ENCODE measurements around the gene CDH7. TPM values are rescaled to one million over a fixed set of nuclear protein-coding genes. Genes with fewer than 3 reads are reported as not detected.

Gene CDH7
- total RNA-seq, 1 donor from 2014 or later: not detected

DNA sequence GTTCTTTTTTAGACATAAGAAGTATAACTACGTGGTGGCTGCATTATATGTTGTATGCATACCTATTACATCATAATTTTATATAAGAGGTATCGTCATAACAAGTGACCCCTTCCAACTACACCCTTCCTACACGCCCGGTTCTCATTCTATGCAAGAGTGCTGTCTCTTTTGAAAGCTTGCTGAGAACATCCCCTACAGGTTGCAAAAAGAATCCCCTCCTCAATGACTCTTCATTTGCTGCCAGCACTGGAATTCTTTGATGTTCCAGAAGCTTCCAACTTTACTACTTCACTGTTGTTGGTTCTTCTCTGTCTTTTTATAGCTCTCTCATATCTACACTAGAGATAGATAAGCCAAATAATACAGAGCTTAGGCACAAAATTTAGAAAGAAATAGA, 66.4 kb downstream of the CDH7 start:
- ChIA-PET POLR2A (no interaction called here), CTCF (no interaction called here)
- H3K36me3 Mint-ChIP-seq (ENCODE audit: low read depth): no peaks in the 10 kb centered on the region
- DNase-seq (no peak), ATAC-seq (ENCODE audit: low read depth) (no peak)
- no peak overlapping the region for H3K27ac Mint-ChIP-seq
- no peaks in the 10 kb centered on the region for H3K4me1 Mint-ChIP-seq
- H3K27me3 Mint-ChIP-seq: no peaks in the 10 kb centered on the region
- TF ChIP-seq, protein P1, sequence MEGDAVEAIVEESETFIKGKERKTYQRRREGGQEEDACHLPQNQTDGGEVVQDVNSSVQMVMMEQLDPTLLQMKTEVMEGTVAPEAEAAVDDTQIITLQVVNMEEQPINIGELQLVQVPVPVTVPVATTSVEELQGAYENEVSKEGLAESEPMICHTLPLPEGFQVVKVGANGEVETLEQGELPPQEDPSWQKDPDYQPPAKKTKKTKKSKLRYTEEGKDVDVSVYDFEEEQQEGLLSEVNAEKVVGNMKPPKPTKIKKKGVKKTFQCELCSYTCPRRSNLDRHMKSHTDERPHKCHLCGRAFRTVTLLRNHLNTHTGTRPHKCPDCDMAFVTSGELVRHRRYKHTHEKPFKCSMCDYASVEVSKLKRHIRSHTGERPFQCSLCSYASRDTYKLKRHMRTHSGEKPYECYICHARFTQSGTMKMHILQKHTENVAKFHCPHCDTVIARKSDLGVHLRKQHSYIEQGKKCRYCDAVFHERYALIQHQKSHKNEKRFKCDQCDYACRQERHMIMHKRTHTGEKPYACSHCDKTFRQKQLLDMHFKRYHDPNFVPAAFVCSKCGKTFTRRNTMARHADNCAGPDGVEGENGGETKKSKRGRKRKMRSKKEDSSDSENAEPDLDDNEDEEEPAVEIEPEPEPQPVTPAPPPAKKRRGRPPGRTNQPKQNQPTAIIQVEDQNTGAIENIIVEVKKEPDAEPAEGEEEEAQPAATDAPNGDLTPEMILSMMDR (IDR thresholded peaks at IDR 0.05): no peak
- no peak overlapping the region for H3K4me3 Mint-ChIP-seq
- H3K9me3 Mint-ChIP-seq: no peaks in the 10 kb centered on the region
- intact Hi-C loops (cut with micrococcal nuclease): no loop called here

DNA sequence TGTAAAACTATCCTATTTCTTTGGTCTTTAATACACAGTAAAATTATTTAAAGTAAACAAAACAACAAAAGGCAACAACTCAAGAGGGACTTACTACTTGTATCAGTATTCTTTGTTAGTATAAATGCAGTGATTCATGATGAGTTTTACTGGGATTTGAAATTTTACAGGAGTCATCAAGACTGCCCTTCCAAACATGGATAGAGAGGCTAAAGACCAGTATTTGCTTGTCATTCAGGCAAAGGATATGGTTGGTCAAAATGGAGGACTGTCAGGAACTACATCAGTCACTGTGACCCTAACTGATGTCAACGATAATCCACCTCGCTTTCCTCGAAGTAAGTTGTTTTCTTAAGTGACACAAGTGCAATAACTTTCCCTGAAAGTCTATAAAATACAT, 71.1 kb downstream of the CDH7 start:
- no peaks in the 10 kb centered on the region for H3K36me3 Mint-ChIP-seq (ENCODE audit: low read depth)
- H3K4me3 Mint-ChIP-seq: no peak overlapping the region
- ChIA-PET CTCF (no interaction called here), POLR2A (no interaction called here)
- no peaks in the 10 kb centered on the region for H3K27me3 Mint-ChIP-seq
- H3K4me1 Mint-ChIP-seq: no peaks in the 10 kb centered on the region
- H3K27ac Mint-ChIP-seq: no peak overlapping the region
- TF ChIP-seq, protein P1 (IDR thresholded peaks at IDR 0.05): no peak
- DNase-seq (no peak), ATAC-seq (ENCODE audit: low read depth) (no peak)
- no peaks in the 10 kb centered on the region for H3K9me3 Mint-ChIP-seq
- intact Hi-C loops (cut with micrococcal nuclease): no loop called here

- no peak overlapping the region for H3K27ac Mint-ChIP-seq
- ATAC-seq (ENCODE audit: low read depth) (no peak), DNase-seq (no peak)
- H3K9me3 Mint-ChIP-seq: no peaks in the 10 kb centered on the region
- H3K4me1 Mint-ChIP-seq: no peaks in the 10 kb centered on the region
- intact Hi-C loops (cut with micrococcal nuclease): no loop called here
- CTCF ChIA-PET: no interaction called here
- H3K27me3 Mint-ChIP-seq: no peaks in the 10 kb centered on the region
- POLR2A ChIA-PET: no interaction called here
- H3K36me3 Mint-ChIP-seq (ENCODE audit: low read depth): no peaks in the 10 kb centered on the region
- TF ChIP-seq, protein P1 (IDR thresholded peaks at IDR 0.05): no peak
- no peak overlapping the region for H3K4me3 Mint-ChIP-seq
Observed at GRCh38 chr18:65822826-65823225, 72.0 kb downstream of the CDH7 start.

DNA sequence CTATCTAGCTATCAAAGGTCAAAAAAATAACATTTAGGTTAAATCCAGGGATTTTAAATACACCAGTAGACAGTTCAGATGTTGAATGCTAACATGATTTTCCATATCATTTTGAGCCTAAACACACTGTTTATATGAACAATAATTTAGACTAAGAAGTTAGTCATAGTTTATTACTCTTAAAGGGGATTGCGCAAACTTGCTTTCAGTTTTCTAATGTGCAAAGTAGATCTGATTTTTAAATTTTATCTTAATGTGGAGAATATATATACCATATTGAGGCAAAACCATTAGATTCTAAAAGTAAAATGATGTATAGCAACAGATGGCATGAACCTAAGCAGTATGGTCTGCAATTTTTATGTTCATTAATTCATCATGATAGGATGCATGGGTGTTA, 76.6 kb downstream of the CDH7 start:
- H3K27me3 Mint-ChIP-seq: no peaks in the 10 kb centered on the region
- TF ChIP-seq, protein P1 (IDR thresholded peaks at IDR 0.05): no peak
- H3K4me1 Mint-ChIP-seq: no peaks in the 10 kb centered on the region
- H3K4me3 Mint-ChIP-seq: no peak overlapping the region
- ChIA-PET POLR2A (no interaction called here), CTCF (no interaction called here)
- H3K9me3 Mint-ChIP-seq: no peaks in the 10 kb centered on the region
- no peaks in the 10 kb centered on the region for H3K36me3 Mint-ChIP-seq (ENCODE audit: low read depth)
- ATAC-seq (ENCODE audit: low read depth): no peak
- no peak overlapping the region for H3K27ac Mint-ChIP-seq
- intact Hi-C loops (cut with micrococcal nuclease): no loop called here
- DNase-seq: no peak

GRCh38 chr18:65835881-65836280, 85.1 kb downstream of the CDH7 start:
- no peaks in the 10 kb centered on the region for H3K27me3 Mint-ChIP-seq
- DNase-seq (no peak), ATAC-seq (ENCODE audit: low read depth) (no peak)
- TF ChIP-seq, protein P1 (IDR thresholded peaks at IDR 0.05): no peak
- no peak overlapping the region for H3K27ac Mint-ChIP-seq
- no peaks in the 10 kb centered on the region for H3K36me3 Mint-ChIP-seq (ENCODE audit: low read depth)
- ChIA-PET CTCF (no interaction called here), POLR2A (no interaction called here)
- intact Hi-C loops (cut with micrococcal nuclease): no loop called here
- no peak overlapping the region for H3K4me3 Mint-ChIP-seq
- H3K9me3 Mint-ChIP-seq: peaks cover 6% of the 10 kb centered on the region
- no peaks in the 10 kb centered on the region for H3K4me1 Mint-ChIP-seq

Data from activated B cell treated with CpG ODN at 0.5 μM for 24 hours (primary cell).